ENCODE measurements around the gene B4GALT3. TPM values are rescaled to one million over a fixed set of nuclear protein-coding genes. Genes with fewer than 3 reads are reported as not detected.

Gene B4GALT3
- total and polyA plus RNA-seq, 9 of the 15 experiments (the other 6 are each of a cell fraction or from before 2014, with no cell fraction given), result 31.2 to 103 (median 46.1) TPM

GRCh38 chr1:161225534-161226319, 48.4 kb upstream of the B4GALT3 start, which contains the start of gene TOMM40L (continued):
- TF ChIP-seq THRB (CRISPR knock-in tag; conservative IDR thresholded peaks at IDR 0.05) (no peak; the same call in 1 of the 2 replicates), ZNF449 (CRISPR knock-in tag; IDR thresholded peaks at IDR 0.05) (no peak), HCFC1 (IDR thresholded peaks at IDR 0.05; ENCODE audit: low read depth, low read length) (peak; percentile 90), RUNX1 (IDR thresholded peaks at IDR 0.05; ENCODE audit: low read depth) (no peak), ZFP30 (CRISPR knock-in tag; IDR thresholded peaks at IDR 0.05; ENCODE audit: borderline replicate concordance) (no peak), NFE2L1 (tag; IDR thresholded peaks at IDR 0.05; ENCODE audit: borderline replicate concordance, low read depth) (no peak), LARP7 (IDR thresholded peaks at IDR 0.05) (no peak), THAP7 (CRISPR knock-in tag; IDR thresholded peaks at IDR 0.05) (peak; percentile 30; the same call in 1 of the 2 replicates), GABPB1 (CRISPR knock-in tag; IDR thresholded peaks at IDR 0.05) (no peak), HINFP (tag; conservative IDR thresholded peaks at IDR 0.05; ENCODE audit: low read depth) (0 out of 2 replicates have a peak, but pooled peaks have one; percentile 31), ETS2 (tag; IDR thresholded peaks at IDR 0.05; ENCODE audit: borderline replicate concordance, poor library complexity, severe bottlenecking) (no peak), NRF1 (conservative IDR thresholded peaks at IDR 0.05 in 1 of 2, IDR thresholded peaks at IDR 0.05 in 1 of 2) (peak; percentile 47 to 53), ZNF395 (CRISPR knock-in tag; IDR thresholded peaks at IDR 0.05) (peak; percentile 89), ZNF124 (CRISPR knock-in tag; IDR thresholded peaks at IDR 0.05) (no peak), CBX1 (IDR thresholded peaks at IDR 0.05; ENCODE audit: low read depth) (no peak), MYC (IDR thresholded peaks at IDR 0.05; ENCODE audit: low read depth, low read length) (peak; percentile 48), MYC (CRISPR knock-in tag; IDR thresholded peaks at IDR 0.05; ENCODE audit: borderline replicate concordance, low read depth) (no peak), ZNF263 (CRISPR knock-in tag; IDR thresholded peaks at IDR 0.05; ENCODE audit: borderline replicate concordance) (0 out of 2 replicates have a peak, but pooled peaks have one; percentile 20), PKNOX1 (IDR thresholded peaks at IDR 0.05) (peak; percentile 100)

All from K562 (cell line).